ENCODE measurements around the gene DMXL1.

DNA sequence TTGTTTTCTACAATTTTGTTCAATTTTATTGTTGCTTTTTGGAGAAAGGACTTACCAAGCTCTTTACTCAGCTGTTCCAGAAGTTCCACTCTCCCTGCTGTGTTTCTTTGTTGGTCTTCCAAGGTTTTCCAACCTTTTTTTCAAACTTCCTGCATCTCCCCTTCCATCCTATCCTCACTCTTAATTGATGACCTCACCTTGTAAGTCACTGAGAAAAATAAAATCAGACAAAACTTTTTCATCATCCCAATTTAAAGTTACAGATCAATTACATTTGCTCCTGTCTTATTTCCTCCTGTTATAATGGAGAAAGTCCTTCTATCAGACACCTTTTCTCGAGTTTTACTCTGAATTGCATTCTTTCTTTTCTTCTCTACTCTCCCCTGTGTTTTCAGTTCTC, 121.1 kb downstream of the DMXL1 start:
- TF ChIP-seq, protein P1, sequence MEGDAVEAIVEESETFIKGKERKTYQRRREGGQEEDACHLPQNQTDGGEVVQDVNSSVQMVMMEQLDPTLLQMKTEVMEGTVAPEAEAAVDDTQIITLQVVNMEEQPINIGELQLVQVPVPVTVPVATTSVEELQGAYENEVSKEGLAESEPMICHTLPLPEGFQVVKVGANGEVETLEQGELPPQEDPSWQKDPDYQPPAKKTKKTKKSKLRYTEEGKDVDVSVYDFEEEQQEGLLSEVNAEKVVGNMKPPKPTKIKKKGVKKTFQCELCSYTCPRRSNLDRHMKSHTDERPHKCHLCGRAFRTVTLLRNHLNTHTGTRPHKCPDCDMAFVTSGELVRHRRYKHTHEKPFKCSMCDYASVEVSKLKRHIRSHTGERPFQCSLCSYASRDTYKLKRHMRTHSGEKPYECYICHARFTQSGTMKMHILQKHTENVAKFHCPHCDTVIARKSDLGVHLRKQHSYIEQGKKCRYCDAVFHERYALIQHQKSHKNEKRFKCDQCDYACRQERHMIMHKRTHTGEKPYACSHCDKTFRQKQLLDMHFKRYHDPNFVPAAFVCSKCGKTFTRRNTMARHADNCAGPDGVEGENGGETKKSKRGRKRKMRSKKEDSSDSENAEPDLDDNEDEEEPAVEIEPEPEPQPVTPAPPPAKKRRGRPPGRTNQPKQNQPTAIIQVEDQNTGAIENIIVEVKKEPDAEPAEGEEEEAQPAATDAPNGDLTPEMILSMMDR (conservative IDR thresholded peaks at IDR 0.05 in 1 of 2, IDR thresholded peaks at IDR 0.05 in 1 of 2; ENCODE audit: extremely low read depth in 1 of 2, insufficient read depth in 1 of 2, low read depth in 1 of 2, low read length in 2 of 2) = no peak
- TF ChIP-seq EZH2 (IDR thresholded peaks at IDR 0.05; ENCODE audit: borderline replicate concordance, low read length) = no peak
